WTC11 (cell line): ENCODE measurements around the gene PCDHGA8.

ENCODE experiments used
- CREB1 ChIP-seq: sonication (generic); formaldehyde crosslinking; IDR thresholded peaks from 2 replicates; pipeline ENCODE4 v1.8.0; 2023; ENCODE audit warnings: mild to moderate bottlenecking, missing genetic modification reagents
- ELF4 ChIP-seq: sonication (generic); formaldehyde crosslinking; IDR thresholded peaks from 2 replicates; pipeline ENCODE4 v1.8.1; 2022; ENCODE audit warnings: low read depth, mild to moderate bottlenecking, moderate library complexity, missing genetic modification reagents
- GABPB1 ChIP-seq: sonication (generic); formaldehyde crosslinking; IDR thresholded peaks from 2 replicates; pipeline ENCODE4 v1.8.1; 2023; ENCODE audit warnings: mild to moderate bottlenecking, missing genetic modification reagents
- IRF2 ChIP-seq: sonication (generic); formaldehyde crosslinking; IDR thresholded peaks from 2 replicates; pipeline ENCODE4 v1.8.0; 2022; ENCODE audit warnings: low read depth, missing genetic modification reagents, borderline replicate concordance
- SOX15 ChIP-seq: fragments of 250-450 bp; sonication (Bioruptor Pico); IDR thresholded peaks from 2 replicates; pipeline ENCODE4 v1.9.0; 2021; ENCODE audit warnings: mild to moderate bottlenecking
- TF ChIP-seq, protein P1 (sequence below): sonication (generic); formaldehyde crosslinking; IDR thresholded peaks from 2 replicates; pipeline ENCODE4 v1.8.0; 2022; ENCODE audit warnings: mild to moderate bottlenecking, missing genetic modification reagents
- TF ChIP-seq, protein P2 (sequence below): fragments of 200-600 bp; IDR thresholded peaks from 2 replicates; pipeline ENCODE4 v1.8.0; 2022; ENCODE audit warnings: antibody characterized with exemption
- TF ChIP-seq, protein P3 (sequence below): sonication (generic); formaldehyde crosslinking; IDR thresholded peaks from 2 replicates; pipeline ENCODE4 v1.8.1; 2023; ENCODE audit warnings: mild to moderate bottlenecking, missing genetic modification reagents, moderate library complexity

GRCh38 chr5:141419074-141419880, 26.8 kb downstream of the PCDHGA8 start:
- no peak for TF ChIP-seq CREB1 (CRISPR knock-in tag)
- TF ChIP-seq ELF4 (CRISPR knock-in tag), result no peak
- TF ChIP-seq, protein P1, sequence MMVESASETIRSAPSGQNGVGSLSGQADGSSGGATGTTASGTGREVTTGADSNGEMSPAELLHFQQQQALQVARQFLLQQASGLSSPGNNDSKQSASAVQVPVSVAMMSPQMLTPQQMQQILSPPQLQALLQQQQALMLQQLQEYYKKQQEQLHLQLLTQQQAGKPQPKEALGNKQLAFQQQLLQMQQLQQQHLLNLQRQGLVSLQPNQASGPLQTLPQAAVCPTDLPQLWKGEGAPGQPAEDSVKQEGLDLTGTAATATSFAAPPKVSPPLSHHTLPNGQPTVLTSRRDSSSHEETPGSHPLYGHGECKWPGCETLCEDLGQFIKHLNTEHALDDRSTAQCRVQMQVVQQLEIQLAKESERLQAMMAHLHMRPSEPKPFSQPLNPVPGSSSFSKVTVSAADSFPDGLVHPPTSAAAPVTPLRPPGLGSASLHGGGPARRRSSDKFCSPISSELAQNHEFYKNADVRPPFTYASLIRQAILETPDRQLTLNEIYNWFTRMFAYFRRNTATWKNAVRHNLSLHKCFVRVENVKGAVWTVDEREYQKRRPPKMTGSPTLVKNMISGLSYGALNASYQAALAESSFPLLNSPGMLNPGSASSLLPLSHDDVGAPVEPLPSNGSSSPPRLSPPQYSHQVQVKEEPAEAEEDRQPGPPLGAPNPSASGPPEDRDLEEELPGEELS (CRISPR knock-in tag), result no peak
- TF ChIP-seq, protein P2, sequence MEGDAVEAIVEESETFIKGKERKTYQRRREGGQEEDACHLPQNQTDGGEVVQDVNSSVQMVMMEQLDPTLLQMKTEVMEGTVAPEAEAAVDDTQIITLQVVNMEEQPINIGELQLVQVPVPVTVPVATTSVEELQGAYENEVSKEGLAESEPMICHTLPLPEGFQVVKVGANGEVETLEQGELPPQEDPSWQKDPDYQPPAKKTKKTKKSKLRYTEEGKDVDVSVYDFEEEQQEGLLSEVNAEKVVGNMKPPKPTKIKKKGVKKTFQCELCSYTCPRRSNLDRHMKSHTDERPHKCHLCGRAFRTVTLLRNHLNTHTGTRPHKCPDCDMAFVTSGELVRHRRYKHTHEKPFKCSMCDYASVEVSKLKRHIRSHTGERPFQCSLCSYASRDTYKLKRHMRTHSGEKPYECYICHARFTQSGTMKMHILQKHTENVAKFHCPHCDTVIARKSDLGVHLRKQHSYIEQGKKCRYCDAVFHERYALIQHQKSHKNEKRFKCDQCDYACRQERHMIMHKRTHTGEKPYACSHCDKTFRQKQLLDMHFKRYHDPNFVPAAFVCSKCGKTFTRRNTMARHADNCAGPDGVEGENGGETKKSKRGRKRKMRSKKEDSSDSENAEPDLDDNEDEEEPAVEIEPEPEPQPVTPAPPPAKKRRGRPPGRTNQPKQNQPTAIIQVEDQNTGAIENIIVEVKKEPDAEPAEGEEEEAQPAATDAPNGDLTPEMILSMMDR, result no peak
- TF ChIP-seq, protein P3, sequence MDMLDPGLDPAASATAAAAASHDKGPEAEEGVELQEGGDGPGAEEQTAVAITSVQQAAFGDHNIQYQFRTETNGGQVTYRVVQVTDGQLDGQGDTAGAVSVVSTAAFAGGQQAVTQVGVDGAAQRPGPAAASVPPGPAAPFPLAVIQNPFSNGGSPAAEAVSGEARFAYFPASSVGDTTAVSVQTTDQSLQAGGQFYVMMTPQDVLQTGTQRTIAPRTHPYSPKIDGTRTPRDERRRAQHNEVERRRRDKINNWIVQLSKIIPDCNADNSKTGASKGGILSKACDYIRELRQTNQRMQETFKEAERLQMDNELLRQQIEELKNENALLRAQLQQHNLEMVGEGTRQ (CRISPR knock-in tag), result no peak
- no peak for TF ChIP-seq GABPB1
- no peak for TF ChIP-seq IRF2 (CRISPR knock-in tag)
- no peak for TF ChIP-seq SOX15 (CRISPR knock-in tag)
